Stimulated activated CD4-positive, alpha-beta T cell treated with anti-CD3 and anti-CD28 coated beads, Interleukin-4, amount 100 ng/mL, for 4 hours (primary cell): ENCODE measurements around the gene ZBTB48.
"Not testable (repeated sequence)": the region's sequence is repeated elsewhere in the genome, so short reads cannot be mapped to it uniquely, and the experiment has no call there.

Experiments
- DNase-seq, 2 experiments: peaks; one replicate each; pipeline ENCODE4 v3.0.0-alpha.2; 2020

Gene ZBTB48

DNA sequence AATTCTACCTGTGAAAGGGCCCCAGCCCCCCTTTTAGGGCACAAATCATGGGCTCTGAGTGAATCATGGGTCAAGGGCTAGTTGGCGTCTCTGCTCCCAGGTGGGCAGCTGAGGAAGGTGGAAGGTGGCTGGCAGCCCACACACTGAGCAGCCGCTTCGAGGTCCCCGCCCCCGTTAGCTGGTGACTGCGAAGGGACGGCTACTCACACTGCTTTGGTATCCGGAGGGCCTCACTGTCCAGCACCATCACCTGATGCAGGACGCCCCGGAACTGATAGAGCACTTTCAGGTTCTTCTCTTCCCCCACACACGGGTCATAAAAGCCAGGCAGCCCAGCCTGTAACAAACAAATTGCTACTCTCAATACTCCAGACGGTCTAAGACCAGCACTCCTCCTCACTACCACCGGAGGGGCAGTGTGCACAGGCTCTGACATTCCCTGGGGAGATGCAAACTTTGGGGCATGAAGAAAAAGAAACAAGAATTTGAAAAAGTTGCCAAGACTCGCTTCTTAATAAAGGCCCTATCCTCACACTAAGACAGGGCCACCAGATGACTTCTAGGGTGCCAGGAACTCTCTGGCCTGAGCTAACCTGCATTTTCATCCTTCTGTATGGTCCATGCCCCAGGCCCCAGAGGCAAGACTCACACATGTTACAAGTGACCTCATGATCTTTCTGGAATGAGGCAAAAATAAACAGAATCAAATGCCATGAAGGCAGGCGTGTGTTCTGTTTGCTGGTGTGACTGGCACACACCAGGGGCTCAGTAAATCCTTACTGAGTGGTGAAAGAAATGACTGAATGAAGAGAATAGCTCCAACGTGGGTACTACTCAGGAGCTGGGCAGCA lies 56.3 kb downstream of the ZBTB48 start:
- no peak for DNase-seq

- DNase-seq = not testable (repeated sequence)
These were observed 57.0 kb downstream of the ZBTB48 start for GRCh38 chr1:6636778-6637177.

- no peak for DNase-seq
These were observed 58.0 kb downstream of the ZBTB48 start for GRCh38 chr1:6637770-6638169.

DNA sequence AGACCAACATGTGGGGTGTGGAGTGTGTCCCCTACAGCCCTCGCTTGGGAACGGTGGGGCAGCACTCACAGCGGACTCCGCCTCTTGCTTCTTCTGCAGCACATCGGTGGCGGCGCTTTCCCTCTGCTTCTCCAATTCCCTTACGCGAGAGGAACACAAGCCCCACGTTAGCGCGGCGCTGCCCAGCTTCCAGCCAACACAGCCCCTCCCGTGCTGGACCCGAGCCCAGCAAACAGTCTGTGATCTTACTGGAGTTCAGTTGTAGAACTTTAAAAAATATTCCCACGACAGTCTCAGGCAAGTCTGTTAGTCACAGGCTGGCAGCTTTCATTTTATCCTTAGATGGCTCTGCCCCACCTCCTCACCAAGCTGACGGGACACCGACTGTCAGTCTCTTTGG lies 58.4 kb downstream of the ZBTB48 start:
- DNase-seq = no peak
